NCI-H1694 treated with DMSO at 0.1 percent for 48 hours (cell line): ENCODE measurements around the gene PTPN4.
"Not testable (repeated sequence)": the region's sequence is repeated elsewhere in the genome, so short reads cannot be mapped to it uniquely, and the experiment has no call there.

Experiments used
- DNase-seq: peaks from one replicate; lab custom pipeline; 2025; lab: John Stamatoyannopoulos, UW

The PTPN4 gene

DNA sequence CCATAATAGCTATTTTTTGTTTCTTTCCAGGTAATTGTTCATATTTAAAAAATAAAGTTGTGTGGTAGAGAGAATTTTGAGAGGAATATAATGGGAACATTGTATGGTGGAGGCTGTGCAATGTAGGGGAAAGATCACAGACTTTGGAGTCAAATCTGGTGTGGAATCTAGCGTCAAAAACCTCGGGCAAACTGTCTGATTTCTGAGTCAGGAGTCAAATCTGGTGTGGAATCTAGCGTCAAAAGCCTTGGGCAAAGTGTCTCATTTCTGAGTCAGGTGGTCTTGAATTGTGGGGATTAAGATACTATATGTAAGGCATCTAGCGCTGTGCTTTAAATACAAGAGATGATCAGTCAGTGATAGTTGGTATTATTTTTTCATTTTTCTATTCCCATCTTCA, 5.1 kb downstream of the PTPN4 start:
- no peak for DNase-seq

DNA sequence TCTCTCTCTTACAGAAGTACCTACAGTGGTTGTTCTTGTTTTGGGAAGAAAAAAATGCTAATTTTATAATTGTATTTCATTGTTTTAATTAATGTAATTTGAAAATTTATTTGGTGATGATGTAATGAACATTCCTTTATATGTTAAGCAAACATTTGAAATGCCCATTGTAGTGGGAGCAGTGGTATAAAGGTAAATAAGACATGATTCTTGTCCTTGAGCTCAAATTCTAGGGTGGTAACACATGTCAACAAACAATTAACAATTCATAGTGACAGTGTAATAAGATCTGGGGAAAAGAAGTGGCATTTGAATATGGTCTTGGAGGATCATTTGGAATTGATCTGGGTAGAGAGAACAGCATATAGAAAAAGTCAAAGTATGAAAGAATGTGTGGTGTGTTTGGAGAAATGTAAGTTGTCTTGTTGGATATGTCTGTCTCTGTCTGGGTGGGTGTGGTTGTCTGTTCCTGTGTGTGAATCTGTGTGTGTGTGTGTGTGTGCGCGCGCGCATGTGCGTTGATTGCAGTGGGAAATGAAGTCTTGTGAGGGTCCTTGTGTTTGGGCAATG, 5.8 kb downstream of the PTPN4 start:
- DNase-seq = no peak

DNA sequence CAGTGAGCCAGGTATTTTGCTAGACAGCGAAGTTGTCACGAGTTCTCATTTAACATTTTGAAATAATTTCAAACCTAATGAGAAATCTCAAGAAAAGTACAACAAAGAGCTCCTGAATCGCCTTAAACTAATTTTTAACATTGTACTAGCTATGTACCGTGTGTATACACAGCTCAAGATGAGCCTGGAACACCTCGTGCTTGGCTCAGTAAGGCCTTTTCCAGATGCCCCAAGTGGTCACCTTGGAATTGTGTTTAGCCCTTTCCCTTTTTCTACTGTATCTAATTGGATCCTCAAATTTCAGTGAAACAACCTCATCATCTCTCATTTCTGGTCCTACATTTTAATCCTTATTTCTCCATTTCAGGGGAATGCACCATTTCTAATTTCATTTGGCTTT, 7.2 kb downstream of the PTPN4 start:
- DNase-seq = no peak

DNA sequence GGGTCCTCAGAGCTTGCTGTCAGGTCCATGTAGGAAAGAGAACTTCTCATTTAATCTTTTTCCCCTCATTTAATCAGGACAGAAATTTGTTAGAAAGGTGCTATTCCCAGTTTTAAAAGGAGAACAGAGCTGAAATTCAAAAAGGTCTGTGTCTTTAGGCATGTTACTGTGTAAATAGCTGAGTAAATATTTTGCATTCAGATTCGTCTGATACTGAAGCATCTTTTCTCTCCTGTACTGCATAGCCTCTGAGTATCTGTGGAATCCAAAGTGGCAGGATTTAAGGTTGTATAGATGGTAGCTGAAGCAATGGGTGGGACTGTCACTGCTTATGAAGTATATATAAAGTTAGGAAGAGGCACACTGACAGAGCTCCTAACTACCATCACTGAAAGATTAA, 9.0 kb downstream of the PTPN4 start:
- DNase-seq = no peak

DNA sequence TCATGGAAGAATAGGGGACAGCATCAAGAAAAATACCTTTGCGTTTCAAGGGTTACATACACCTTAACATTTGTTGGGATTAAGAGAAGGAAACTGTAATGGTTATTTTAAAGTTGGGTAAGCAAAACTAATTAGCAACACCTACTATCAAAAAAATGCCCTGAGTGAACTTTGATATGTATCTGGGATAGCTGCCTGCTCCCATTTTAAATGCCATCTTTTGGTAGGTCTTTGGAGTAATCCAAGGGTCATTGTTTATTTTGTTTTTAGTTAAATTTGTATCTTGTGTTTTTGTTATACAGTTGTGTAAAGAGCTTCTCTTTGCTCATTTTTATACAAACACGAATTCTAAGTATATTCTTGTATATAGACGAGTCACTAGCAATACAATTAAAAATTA, 9.9 kb downstream of the PTPN4 start:
- no peak for DNase-seq

DNA sequence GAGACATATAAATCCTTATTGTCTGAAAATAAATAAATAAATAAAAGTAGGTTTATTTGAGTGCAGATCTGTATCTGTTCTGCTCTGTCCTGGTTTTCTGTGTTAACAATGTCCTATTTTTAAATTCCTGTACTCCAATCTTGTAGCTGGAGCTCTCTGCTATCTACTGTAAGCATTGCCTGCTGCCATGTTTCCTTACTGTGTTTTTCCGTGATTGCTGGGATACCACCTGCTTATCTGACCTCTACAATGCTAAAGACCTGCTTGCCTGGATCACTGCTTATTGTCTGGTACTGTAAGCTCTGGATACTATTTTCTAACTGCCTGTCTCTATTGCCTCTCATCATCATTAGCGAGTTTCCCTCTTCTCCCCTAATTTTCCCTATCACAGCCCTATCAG, 11.6 kb downstream of the PTPN4 start:
- DNase-seq = no peak

DNA sequence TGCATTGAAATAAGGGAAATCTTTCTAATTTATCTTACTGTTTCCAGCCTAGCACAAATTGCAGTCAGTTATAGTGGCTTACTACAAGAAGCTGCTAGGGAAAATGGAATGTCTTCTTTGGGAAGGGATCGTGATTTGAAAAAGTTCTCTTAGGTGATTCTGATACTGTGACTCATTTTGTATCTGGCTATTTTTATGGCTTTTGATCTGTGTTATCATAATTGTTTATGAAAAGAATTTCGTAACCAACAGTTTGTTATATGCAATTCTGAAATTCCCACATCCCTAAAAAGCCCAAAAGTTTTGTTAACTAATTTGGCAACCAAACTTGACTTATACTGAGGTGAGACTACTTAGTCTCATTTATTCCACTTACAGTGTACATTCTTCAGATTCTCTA, 12.4 kb downstream of the PTPN4 start:
- no peak for DNase-seq

DNA sequence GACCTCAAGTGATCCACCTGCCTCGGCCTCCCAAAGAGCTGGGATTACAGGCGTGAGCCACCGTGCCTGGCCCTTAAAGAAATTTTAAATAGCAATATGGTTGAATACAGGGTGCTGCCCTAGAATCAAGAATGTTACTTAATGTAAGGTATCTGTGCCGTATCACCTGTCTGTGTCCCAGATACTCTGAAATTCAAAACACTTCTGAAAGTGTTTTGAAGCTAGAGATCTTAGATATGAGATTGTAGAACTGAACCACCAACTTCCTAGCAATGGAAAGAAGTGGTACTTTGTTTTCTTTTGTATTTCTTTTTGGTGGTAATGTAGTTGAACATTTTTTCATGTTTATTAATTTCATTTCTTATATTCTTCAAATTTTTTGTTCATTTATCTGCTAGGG, 13.0 kb downstream of the PTPN4 start:
- DNase-seq = no peak

DNA sequence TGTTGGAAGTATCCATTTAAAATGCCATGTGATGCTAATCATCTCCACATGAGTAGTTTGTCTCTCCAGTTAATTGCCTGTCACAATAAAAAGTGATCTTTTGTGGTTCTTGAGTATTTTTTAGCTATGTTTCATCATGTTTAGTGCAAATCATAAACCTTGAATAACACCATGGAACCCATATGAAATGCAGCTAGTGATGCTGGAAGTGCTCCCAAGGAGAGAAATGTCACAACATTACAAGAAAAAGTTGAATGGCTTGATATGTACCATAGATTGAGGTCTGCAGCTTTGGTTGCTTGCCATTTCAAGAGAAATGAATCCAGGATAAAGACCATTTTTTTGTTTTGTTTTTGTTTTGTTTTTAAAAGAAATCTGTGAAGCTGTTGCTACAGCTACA, 14.3 kb downstream of the PTPN4 start:
- DNase-seq = no peak

DNA sequence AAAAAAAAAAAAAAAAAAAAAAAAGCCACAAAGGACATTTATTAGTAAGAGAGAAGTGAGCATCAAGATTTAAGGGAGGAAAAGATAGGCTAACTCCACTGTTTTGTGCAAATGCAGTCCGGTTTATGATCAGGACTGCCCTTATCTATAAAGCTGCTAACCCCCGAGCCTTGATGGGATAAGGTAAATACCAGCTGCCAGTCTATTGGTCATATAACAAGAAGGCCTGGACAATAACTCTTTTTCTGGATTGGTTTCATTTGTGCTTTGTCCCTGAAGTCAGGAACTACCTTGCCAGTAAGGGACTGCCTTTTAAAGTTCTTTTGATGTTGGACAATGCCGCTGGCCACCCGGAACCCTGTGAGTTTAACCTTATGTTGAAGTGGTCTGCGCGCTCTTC, 15.4 kb downstream of the PTPN4 start:
- no peak for DNase-seq

DNA sequence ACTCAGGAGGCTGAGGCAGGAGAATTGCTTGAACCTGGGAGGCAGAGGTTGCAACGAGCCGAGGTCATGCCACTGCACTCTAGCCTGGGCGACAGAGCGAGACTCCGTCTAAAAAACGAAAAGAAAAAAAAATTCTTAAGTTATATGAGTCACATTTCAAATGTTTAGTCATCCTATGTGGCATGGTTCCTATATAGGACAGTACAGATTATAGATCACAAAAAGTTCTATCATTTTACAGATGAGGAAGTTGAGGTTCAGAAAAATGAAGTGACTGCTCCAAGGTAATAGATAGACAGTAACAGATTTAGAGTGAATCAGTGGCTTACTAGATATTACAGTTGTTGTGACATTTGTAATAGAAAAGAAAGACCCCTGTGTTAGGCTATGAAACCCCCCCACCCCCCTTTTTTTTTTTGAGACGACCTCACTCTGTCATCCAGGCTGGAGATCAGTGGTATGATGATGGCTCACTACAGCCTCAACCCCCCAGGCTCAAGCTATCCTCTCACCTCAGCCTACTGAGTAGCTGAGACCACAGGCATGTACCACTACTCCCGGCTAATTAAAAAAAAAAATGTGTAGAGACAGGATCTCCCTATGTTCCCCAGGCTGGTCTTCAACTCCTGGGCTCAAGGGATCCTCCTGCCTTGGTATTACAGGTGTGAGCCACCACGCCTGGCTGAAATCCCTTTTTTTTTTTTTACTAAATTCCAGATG, 22.7 kb downstream of the PTPN4 start:
- DNase-seq = no peak

DNA sequence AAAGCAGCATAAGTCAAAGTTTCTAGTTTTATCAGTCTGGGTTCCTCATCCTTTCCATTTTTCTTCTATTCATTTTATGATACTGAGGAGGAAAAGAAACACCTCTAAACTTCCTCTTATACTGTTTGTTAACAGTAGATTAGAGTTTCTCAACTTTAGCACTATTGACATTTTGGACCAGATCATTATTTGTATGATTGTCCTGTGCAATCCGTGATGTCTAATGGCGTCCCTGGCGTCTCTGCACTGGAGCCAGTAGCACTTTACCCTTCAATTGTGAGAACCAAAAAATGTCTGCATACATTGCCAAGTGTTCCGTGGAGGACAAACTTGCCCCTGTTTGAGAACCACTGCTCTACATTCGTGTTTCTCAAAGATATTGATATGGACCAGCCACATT, 25.2 kb downstream of the PTPN4 start:
- DNase-seq = no peak

DNA sequence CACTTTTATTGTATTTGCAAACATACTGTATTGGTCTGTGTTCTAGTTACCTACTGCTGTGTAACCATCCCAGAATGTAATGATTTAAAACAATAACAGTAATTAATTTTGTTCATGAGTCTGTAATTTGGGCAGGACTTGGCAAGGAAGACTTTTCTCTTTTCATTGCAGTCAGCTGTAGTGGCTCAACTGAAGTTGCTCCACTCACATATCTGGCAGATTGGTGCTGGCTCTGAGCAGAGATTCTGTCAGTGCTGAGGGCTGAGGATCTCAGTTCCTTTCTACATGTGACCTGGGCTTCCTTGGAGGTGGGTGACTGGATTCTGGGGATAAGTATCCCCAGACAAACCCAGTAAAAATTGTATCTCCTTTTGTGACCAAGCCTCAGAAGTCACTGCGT, 26.6 kb downstream of the PTPN4 start:
- DNase-seq = no peak

DNA sequence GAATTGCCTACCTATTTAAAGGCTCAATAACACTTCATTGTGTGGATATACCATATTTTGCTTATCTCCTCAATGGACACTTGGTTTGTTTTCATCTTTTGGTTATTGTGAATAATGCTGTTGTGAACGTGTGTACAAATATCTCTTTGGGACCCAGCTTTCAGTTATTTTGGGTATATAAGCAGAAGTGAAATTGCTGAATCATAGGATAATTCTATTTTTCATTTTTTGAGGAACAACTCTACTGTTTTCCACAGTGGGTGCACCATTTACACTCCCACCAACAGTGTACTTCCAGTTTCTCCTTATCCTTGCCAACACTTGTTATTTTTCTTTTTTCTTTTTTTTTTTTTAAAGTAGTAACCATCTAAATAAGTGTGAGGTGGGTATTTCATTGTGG, 29.0 kb downstream of the PTPN4 start:
- no peak for DNase-seq

DNA sequence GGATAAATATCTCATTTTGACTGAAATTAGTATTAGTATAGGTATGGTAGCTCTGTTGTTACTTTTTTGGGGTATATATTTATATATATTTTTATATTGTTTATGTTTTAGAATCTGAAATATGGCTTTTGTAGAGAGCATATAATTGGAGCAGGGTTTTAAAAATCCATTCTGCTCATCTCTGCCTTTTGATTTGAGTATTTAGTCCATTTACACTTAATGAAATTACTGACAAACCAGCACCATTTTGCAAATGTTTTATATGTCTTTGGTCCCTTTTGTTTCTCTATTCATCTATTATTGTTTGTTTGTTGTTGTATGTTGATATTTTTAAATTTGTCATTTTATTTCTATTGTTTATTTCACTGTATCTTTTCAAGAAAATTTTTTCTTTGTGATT, 30.7 kb downstream of the PTPN4 start:
- DNase-seq = no peak

DNA sequence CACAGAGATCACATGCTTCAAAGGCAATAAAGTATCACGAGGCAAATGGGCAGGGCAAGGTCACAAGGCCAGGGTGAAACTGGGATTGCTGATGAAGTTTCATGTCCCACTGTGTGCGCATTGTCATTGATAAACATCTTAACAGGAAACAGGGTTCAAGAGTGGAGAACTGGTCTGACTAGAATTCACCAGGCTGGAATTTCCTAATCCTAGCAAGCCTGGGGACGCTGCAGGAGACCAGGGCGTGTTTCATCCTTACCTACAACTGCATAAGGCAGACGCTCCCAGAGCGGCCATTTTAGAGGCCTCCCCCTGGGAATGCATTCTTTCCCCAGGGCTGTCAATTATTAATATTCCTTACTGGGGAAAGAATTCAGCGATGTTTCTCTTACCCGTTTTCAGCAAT, 33.2 kb downstream of the PTPN4 start:
- DNase-seq = no peak

DNA sequence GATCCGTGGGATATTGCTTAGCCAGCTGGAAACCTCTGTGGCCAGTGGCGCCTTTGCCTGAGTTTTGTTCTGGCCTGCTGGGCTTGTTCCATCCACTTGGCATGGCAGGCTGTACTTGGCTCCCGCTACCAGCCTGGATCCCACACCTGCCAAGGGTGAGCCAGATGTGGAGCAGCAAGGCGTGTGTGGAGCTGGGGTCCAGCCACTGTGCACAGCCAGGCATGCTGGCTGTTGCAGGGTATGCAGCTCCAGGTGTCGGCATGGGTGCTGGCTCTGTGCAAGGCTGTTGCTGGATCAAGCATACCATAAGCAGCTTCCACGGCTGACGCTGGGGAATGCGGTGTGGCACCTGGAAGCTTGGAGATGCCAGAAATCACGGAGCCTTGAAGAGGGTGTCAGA, 34.5 kb downstream of the PTPN4 start:
- no peak for DNase-seq

DNA sequence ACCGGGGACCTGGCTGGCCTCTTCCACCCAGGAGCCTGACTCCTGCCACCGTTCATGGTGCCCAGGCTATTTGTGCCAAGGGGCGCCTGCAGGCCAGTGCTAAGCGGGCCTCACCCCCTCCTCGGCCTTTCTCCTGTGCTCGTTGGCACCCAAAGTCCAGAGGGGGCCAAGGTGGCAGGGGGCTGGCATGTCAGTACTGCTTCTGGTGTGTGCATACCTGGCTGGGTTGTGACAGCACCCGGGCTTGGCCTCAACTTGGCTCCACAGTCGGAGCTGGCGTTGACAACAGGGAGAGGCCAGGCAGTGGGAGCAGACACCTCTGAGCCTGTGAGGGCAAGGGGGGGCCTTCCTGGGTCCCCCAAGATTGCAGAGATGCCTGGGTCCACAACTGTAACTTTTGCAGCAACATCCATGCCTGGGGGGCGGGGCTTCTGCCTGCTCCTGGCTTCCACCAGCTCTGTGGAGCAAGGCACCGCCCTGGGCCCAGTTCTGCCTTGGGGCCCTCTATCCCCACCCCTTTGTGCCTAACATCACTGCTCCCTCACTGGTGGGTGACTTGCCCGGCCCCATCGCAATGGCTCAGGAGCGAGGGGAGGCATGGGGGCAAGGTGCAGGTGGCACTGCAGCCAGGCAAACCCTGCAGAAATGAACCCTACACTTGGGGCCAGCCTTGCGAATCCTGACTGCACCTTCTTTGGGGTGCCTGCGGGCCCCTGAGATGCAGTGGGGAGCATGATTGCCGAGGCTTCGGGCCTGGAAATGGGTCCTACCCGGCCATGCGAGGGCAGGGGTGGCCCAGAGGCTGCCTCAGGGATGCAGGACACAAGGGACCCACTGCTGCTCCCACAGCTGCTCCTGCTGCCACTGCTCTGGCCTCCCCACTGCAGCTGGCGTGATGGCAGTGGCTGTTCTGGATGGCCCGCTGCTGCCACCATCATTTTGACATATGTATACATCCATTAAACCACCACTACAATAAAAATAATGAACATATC, 35.9 kb downstream of the PTPN4 start:
- DNase-seq = no peak

DNA sequence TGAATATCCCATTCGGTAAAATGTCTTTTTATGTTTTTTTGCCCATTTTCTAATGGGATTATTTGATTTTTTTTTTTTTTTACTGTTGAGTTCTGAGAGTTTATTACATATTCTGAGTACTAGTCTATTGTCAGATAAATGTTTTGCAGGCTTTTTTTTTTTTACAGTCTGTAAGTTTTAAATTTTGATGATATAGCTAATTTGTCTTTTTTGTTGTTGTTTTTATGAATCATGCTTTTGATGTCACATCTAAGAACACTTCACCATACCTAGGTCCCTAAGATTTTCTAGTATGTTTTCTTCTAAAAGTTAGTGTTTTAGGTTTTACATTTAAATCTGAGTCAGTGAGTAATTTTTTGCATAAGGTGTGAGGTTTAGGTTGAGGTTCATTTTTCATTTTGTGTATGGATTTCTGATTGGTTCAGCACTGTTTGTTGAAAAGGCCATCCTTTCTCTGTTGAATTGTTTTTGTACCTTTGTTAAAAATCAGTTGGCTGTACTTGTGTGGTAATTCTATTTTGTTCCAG, 40.7 kb downstream of the PTPN4 start:
- DNase-seq = no peak

DNA sequence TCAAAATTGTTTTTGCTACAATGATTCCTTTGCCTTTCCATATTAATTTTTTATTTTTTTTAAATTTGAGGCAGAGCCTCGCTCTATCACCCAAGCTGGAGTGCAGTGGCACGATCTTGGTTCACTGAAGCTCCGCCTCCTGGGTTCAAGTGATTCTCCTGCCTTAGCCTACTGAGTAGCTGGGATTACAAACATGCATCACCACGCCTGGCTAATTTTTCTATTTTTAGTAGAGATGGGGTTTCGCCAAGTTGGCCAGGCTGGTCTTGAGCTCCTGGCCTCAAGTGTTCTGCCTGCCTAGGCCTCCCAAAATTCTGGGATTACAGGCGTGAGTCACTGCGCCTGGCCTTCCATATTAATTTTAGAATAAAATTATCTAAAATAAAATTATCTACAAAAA, 41.3 kb downstream of the PTPN4 start:
- no peak for DNase-seq

DNA sequence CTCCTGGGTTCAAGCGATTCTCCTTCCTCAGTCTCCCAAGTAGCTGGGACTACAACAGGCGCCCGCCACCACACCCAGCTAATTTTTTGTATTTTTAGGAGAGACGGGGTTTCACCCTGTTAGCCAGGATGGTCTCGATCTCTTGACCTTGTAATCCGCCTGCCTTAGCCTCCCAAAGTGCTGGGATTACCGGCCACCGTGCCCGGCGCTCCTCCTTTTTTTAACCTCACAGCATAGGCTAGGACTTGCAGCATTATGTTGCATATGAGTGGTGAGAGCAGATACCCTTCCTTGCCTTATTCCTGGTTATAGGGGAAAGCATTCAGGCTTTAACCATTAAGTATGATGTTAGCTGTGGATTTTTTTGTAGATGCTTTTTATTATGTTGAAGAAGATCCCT, 42.3 kb downstream of the PTPN4 start:
- not testable (repeated sequence) for DNase-seq

DNA sequence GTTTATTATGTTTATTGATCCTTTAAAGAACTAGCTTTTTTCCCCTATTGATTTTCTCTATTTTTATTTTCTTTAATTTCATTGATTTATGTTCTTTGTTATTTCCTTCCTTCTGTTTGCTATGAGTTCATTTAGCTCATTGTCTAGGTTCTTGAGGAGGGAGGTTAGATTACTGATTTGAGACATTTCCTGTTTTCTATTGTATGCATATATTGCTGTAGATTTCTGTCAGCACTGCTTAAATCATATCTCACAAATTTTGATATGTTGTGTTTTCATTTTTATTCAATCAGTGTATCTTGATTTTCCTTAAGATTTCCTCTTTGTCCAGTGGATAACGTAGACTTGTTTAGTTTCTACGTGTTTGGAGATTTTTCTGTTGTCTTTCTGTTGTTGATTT, 43.4 kb downstream of the PTPN4 start:
- no peak for DNase-seq

DNA sequence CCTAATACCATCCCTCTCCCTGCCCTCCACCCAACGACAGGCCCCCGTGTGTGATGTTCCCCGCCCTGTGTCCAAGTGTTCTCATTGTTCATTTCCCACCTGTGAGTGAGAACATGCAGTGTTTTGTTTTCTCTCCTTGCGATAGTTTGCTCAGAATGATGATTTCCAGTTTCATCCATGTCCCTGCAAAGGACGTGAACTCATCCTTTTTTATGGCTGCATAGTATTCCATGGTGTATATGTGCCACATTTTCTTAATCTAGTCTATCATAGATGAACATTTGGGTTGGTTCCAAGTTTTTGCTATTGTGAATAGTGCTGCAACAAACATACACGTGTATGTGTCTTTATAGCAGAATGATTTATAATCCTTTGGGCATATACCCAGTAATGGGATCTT, 44.7 kb downstream of the PTPN4 start:
- not testable (repeated sequence) for DNase-seq
